DOHH2 (cell line): ENCODE measurements around the gene FXR2.

Experiments
- H3F3A ChIP-seq: fragments of 200-600 bp; sonication (generic), shearing (Covaris generic); 2 replicates; pipeline ENCODE4 v1.6.0; 2016; ENCODE audit warnings: antibody characterized with exemption, mild to moderate bottlenecking; ENCODE audit not compliant: control insufficient read depth, insufficient read depth
- H3K27ac ChIP-seq: fragments of 200-600 bp; sonication (generic); 2 replicates; pipeline ENCODE4 v1.5.1; 2014; ENCODE audit warnings: low read depth, mild to moderate bottlenecking, low read length, moderate library complexity
- H3K27me3 ChIP-seq: fragments of 200-600 bp; sonication (generic); 2 replicates; pipeline ENCODE4 v1.6.1; 2014; ENCODE audit warnings: mild to moderate bottlenecking, low read length, mixed read lengths; ENCODE audit not compliant: control insufficient read depth
- H3K36me3 ChIP-seq: fragments of 200-600 bp; sonication (generic); 2 replicates; pipeline ENCODE4 v1.6.1; 2014; ENCODE audit warnings: mild to moderate bottlenecking, low read length, moderate library complexity, mixed read lengths; ENCODE audit not compliant: control insufficient read depth
- H3K4me1 ChIP-seq: fragments of 200-600 bp; sonication (generic); 2 replicates; pipeline ENCODE4 v1.6.1; 2014; ENCODE audit warnings: mild to moderate bottlenecking, low read length, mixed read lengths; ENCODE audit not compliant: control insufficient read depth
- H3K4me2 ChIP-seq: fragments of 200-600 bp; sonication (generic); 2 replicates; pipeline ENCODE4 v1.6.0; 2014; ENCODE audit warnings: mild to moderate bottlenecking, low read length, moderate library complexity
- H3K4me3 ChIP-seq: fragments of 200-600 bp; sonication (generic); 2 replicates; pipeline ENCODE4 v1.5.1; 2014; ENCODE audit warnings: mild to moderate bottlenecking, low read length, mixed read lengths
- H3K79me2 ChIP-seq: fragments of 200-600 bp; sonication (generic); 2 replicates; pipeline ENCODE4 v1.6.1; 2014; ENCODE audit warnings: mild to moderate bottlenecking, low read length, mixed read lengths; ENCODE audit not compliant: control insufficient read depth
- H3K9me2 ChIP-seq: fragments of 200-600 bp; sonication (generic); replicated peaks from 2 replicates; pipeline ENCODE4 v1.6.1; 2014; ENCODE audit warnings: mild to moderate bottlenecking, low read length, mixed read lengths; ENCODE audit not compliant: control insufficient read depth
- H3K9me3 ChIP-seq: fragments of 200-600 bp; sonication (generic); 2 replicates; pipeline ENCODE4 v1.6.1; 2014; ENCODE audit warnings: antibody characterized with exemption, low read length, mixed read lengths; ENCODE audit not compliant: control insufficient read depth, insufficient read depth
- H4K20me1 ChIP-seq: fragments of 200-600 bp; sonication (generic); 2 replicates; pipeline ENCODE4 v1.6.0; 2014; ENCODE audit warnings: low read depth, mild to moderate bottlenecking, antibody characterized with exemption, low read length, moderate library complexity; ENCODE audit not compliant: control insufficient read depth, insufficient read depth
- EZH2phosphoT487 ChIP-seq: fragments of 200-600 bp; sonication (generic); IDR thresholded peaks from 2 replicates; pipeline ENCODE4 v1.6.1; 2017; ENCODE audit warnings: borderline replicate concordance, mild to moderate bottlenecking, antibody characterized with exemption, low read length, moderate library complexity, mixed read lengths
- TF ChIP-seq, protein P1 (sequence below): fragments of 200-600 bp; sonication (generic); IDR thresholded peaks from one replicate; pipeline ENCODE4 v1.5.1; 2014; ENCODE audit warnings: antibody characterized with exemption, mild to moderate bottlenecking, low read depth, low read length; ENCODE audit not compliant: poor library complexity, severe bottlenecking

Gene FXR2

DNA sequence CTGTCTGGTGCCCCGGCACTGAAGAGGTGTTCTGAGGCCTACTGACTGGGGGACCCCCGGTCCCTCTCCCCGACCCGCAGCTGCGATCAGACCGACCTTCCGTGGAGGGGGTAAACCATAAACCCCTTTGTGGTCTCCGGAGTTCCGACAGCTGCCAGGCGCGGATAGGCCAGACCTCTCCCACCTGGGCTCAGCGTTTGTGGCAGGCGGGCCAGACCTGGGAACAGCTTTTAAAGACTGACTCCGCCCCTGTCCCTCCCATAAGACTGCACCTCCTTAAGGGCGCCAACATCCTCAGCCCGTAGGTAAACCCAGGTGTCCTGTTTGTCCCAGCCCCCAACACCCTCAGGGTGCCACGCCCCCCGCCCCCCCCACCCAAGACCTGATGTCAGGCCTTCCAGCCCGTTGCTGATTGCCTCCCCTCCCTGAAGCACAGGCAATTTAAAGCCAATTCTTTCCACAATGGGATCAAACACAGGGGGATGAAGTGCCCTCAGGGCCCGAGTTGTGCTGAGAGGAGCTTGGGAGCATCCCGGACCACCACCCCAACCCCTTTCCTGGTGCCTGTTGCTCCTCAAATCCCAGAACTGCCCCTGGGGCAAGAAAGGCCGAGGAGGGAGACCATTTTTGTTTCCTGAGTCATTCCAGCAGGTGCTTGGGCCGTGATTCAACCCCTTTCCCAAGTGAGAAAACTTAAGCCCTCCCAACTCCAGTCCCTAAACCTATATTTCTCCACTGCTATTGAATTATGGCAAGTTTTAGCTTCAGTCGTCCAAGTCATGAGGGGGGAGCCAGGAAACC is 24.6 kb downstream of the FXR2 start, which contains the start of gene SOX15:
TSS of gene SOX15 (minus strand) at position 204 of the 801 bp plus-strand sequence. CDS start 418 bp downstream, outside the sequence.
- H3K9me3 ChIP-seq, result no peaks in the 10 kb centered on the region
- H3K27me3 ChIP-seq, result no peaks in the 10 kb centered on the region
- H3K4me3 ChIP-seq, result no peak within 1 kb of the TSS
- no peaks in the 10 kb centered on the region for H4K20me1 ChIP-seq
- H3K9me2 ChIP-seq, result no peaks in the 10 kb centered on the region
- TF ChIP-seq EZH2phosphoT487, result no peak
- TF ChIP-seq, protein P1, sequence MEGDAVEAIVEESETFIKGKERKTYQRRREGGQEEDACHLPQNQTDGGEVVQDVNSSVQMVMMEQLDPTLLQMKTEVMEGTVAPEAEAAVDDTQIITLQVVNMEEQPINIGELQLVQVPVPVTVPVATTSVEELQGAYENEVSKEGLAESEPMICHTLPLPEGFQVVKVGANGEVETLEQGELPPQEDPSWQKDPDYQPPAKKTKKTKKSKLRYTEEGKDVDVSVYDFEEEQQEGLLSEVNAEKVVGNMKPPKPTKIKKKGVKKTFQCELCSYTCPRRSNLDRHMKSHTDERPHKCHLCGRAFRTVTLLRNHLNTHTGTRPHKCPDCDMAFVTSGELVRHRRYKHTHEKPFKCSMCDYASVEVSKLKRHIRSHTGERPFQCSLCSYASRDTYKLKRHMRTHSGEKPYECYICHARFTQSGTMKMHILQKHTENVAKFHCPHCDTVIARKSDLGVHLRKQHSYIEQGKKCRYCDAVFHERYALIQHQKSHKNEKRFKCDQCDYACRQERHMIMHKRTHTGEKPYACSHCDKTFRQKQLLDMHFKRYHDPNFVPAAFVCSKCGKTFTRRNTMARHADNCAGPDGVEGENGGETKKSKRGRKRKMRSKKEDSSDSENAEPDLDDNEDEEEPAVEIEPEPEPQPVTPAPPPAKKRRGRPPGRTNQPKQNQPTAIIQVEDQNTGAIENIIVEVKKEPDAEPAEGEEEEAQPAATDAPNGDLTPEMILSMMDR, result no peak
- peaks cover 9% of the 10 kb centered on the region for H3K4me1 ChIP-seq
- peaks cover 3% of the 10 kb centered on the region; the same call in 1 of the 2 replicates for H3F3A ChIP-seq
- peaks cover 15% of the 10 kb centered on the region for H3K79me2 ChIP-seq
- H3K27ac ChIP-seq, result no peak within 1 kb of the TSS
- H3K36me3 ChIP-seq, result peaks cover 87% of the 10 kb centered on the region
- H3K4me2 ChIP-seq, result no peak within 1 kb of the TSS

GRCh38 chr17:7589204-7589868 is 25.4 kb downstream of the FXR2 start:
- Histone ChIP-seq H4K20me1 (no peaks in the 10 kb centered on the region), H3K4me2 (no peak overlapping the region), H3K9me3 (no peaks in the 10 kb centered on the region), H3K79me2 (peaks cover 22% of the 10 kb centered on the region), H3K4me1 (peaks cover 14% of the 10 kb centered on the region), H3K27ac (no peak overlapping the region), H3K36me3 (peaks cover 84% of the 10 kb centered on the region), H3K27me3 (no peaks in the 10 kb centered on the region), H3F3A (peaks cover 3% of the 10 kb centered on the region; the same call in 1 of the 2 replicates), H3K9me2 (no peaks in the 10 kb centered on the region), H3K4me3 (no peak overlapping the region)
- no peak for TF ChIP-seq EZH2phosphoT487
- TF ChIP-seq, protein P1, result peak; percentile 56

GRCh38 chr17:7588553-7589203 is 26.0 kb downstream of the FXR2 start:
- Histone ChIP-seq H3K27ac (no peak overlapping the region), H4K20me1 (no peaks in the 10 kb centered on the region), H3K27me3 (no peaks in the 10 kb centered on the region), H3K36me3 (peaks cover 80% of the 10 kb centered on the region), H3K4me3 (no peak overlapping the region), H3K79me2 (peaks cover 28% of the 10 kb centered on the region), H3K9me2 (no peaks in the 10 kb centered on the region), H3K4me2 (no peak overlapping the region), H3F3A (peaks cover 3% of the 10 kb centered on the region; the same call in 1 of the 2 replicates), H3K4me1 (peaks cover 14% of the 10 kb centered on the region), H3K9me3 (no peaks in the 10 kb centered on the region)
- TF ChIP-seq EZH2phosphoT487, result no peak
